Panc1 (cell line): Measurements from ENCODE around the gene SMIM13.

Source experiments
- POLR2AphosphoS5 ChIP-seq: IDR thresholded peaks from 2 replicates; pipeline ENCODE4 v1.6.1; 2012; ENCODE audit warnings: mild to moderate bottlenecking, low read depth, low read length, moderate library complexity
- TF ChIP-seq, protein P1 (sequence below): fragments of 450-650 bp; IDR thresholded peaks from 2 replicates; pipeline ENCODE4 v1.5.1; 2017; ENCODE audit warnings: mild to moderate bottlenecking
- TF ChIP-seq, protein P2 (sequence below), 2 experiments: IDR thresholded peaks; 2 replicates each; pipeline ENCODE4 v1.6.1; 2011 to 2012; ENCODE audit warnings: low read depth in 2 of 2, control low read depth in 1 of 2, low read length in 1 of 2, mild to moderate bottlenecking in 1 of 2, moderate library complexity in 1 of 2; ENCODE audit not compliant: insufficient read depth in 1 of 2

DNA sequence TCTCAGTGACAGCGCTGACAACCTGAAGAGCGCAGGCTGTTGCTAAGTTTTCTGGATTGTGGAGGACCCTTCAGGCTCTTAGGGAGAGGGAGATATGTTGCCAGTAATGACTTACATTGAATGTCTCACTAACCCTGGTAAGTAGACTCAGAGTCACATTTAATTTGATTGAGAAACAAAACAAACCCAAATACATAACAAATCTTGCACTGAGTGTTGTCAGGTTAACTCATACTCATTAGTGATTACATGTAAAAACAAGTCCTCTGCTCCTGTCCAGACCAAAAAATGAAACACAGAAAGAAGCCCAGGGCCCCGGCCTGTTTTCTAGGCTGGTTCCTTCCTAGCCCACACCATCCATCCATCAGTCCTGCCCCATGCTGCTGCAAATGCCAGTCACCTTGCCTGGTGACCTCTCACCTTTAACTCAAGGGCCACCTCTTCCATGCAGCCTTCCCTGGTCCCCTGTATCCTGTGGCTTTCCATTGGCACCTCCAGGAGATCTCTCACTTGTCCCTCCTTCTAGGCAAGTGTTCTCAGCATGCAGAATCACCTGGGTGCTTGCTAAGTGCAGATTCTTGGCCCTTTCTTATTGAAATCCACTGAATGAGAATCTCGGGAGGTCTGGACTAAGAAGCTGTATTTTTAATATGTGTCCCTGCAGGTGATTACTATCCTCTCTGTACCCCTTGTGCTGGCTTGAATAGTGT is 52.6 kb downstream of the SMIM13 start:
- TF ChIP-seq POLR2AphosphoS5: no peak
- TF ChIP-seq, protein P1, sequence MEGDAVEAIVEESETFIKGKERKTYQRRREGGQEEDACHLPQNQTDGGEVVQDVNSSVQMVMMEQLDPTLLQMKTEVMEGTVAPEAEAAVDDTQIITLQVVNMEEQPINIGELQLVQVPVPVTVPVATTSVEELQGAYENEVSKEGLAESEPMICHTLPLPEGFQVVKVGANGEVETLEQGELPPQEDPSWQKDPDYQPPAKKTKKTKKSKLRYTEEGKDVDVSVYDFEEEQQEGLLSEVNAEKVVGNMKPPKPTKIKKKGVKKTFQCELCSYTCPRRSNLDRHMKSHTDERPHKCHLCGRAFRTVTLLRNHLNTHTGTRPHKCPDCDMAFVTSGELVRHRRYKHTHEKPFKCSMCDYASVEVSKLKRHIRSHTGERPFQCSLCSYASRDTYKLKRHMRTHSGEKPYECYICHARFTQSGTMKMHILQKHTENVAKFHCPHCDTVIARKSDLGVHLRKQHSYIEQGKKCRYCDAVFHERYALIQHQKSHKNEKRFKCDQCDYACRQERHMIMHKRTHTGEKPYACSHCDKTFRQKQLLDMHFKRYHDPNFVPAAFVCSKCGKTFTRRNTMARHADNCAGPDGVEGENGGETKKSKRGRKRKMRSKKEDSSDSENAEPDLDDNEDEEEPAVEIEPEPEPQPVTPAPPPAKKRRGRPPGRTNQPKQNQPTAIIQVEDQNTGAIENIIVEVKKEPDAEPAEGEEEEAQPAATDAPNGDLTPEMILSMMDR: no peak
- TF ChIP-seq, protein P2, sequence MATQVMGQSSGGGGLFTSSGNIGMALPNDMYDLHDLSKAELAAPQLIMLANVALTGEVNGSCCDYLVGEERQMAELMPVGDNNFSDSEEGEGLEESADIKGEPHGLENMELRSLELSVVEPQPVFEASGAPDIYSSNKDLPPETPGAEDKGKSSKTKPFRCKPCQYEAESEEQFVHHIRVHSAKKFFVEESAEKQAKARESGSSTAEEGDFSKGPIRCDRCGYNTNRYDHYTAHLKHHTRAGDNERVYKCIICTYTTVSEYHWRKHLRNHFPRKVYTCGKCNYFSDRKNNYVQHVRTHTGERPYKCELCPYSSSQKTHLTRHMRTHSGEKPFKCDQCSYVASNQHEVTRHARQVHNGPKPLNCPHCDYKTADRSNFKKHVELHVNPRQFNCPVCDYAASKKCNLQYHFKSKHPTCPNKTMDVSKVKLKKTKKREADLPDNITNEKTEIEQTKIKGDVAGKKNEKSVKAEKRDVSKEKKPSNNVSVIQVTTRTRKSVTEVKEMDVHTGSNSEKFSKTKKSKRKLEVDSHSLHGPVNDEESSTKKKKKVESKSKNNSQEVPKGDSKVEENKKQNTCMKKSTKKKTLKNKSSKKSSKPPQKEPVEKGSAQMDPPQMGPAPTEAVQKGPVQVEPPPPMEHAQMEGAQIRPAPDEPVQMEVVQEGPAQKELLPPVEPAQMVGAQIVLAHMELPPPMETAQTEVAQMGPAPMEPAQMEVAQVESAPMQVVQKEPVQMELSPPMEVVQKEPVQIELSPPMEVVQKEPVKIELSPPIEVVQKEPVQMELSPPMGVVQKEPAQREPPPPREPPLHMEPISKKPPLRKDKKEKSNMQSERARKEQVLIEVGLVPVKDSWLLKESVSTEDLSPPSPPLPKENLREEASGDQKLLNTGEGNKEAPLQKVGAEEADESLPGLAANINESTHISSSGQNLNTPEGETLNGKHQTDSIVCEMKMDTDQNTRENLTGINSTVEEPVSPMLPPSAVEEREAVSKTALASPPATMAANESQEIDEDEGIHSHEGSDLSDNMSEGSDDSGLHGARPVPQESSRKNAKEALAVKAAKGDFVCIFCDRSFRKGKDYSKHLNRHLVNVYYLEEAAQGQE (IDR thresholded peaks at IDR 0.05; ENCODE audit: insufficient read depth in 1 of 2, low read depth in 2 of 2, low read length in 1 of 2): no peak
